HG02973 (cell line): Measurements from ENCODE around the gene PIWIL4.
"Not testable (repeated sequence)": the region's sequence is repeated elsewhere in the genome, so short reads cannot be mapped to it uniquely, and the experiment has no call there.

ENCODE experiments used
- ATAC-seq: cut with Tn5 transposase; IDR thresholded peaks from one replicate; pipeline ENCODE4 v1.9.1; 2021; ENCODE audit warnings: moderate library complexity; ENCODE audit not compliant: unreplicated experiment

PIWIL4 gene

GRCh38 chr11:94635072-94635471 is 67.9 kb downstream of the PIWIL4 start:
- ATAC-seq, result no peak

GRCh38 chr11:94636388-94636949 is 69.3 kb downstream of the PIWIL4 start:
- ATAC-seq, result no peak

- no peak for ATAC-seq
Observed at GRCh38 chr11:94638301-94638901, 71.2 kb downstream of the PIWIL4 start.

GRCh38 chr11:94638902-94639373 is 71.8 kb downstream of the PIWIL4 start:
- no peak for ATAC-seq

DNA sequence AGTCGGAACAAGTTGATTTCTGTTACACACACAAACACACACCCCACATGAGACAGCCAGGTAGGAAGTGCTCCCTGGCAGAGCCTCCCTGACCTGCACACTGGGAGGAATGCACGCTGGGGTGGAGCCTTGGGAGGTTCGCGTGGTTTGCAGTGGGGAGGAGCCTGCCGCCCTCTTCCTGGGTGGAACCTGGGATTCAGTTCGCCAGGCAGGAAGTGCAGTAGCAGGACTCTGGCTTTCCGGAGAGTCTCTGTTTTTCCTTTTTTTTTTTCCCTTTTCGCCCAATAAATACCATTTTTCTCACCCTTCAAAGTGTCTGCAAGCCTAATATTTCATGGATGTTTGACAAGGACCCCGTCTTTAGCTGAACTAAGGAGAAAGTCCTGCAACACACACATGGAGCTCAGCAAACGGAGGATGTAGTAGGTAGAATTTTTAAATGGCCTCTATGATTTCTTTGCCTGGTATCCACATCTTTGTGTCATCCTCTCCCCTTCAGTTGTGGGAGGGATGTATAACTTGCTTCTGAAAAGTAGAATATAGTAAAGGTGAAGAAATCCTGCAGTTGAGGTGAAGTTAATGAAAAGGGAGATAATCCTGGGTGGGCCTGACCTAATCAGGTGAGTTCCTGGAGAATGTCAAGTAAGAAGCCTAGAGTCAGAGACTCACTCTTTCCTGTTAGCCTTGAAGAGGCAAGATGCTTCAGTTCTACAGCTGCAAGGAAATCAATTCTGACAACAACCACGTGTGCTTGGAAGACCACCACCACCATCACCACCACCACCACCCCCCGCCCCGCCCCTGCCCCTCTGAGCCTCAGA is 72.9 kb downstream of the PIWIL4 start:
- ATAC-seq, result no peak

GRCh38 chr11:94641167-94641761 is 74.1 kb downstream of the PIWIL4 start:
- no peak for ATAC-seq

DNA sequence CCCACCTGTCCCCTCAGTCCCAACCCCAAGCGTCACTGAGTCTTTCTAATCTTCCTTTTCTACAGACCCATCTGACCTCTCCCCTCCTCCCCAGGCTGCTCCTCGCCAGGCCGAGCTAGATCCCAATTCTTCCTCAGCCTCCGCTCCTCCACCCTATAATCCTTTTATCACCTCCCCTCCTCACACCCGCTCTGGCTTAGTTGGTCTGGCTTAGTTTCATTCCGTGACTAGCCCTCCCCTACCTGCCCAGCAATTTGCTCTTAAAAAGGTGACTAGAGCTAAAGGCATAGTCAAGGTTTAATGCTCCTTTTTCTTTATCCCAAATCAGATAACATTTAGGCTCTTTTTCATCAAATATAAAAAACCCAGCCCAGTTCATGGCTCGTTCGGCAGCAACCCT is 76.0 kb downstream of the PIWIL4 start:
- ATAC-seq, result not testable (repeated sequence)

GRCh38 chr11:94647926-94648325 is 80.8 kb downstream of the PIWIL4 start:
- ATAC-seq, result no peak

- ATAC-seq, result no peak
Observed at GRCh38 chr11:94648789-94649188, 81.6 kb downstream of the PIWIL4 start.

DNA sequence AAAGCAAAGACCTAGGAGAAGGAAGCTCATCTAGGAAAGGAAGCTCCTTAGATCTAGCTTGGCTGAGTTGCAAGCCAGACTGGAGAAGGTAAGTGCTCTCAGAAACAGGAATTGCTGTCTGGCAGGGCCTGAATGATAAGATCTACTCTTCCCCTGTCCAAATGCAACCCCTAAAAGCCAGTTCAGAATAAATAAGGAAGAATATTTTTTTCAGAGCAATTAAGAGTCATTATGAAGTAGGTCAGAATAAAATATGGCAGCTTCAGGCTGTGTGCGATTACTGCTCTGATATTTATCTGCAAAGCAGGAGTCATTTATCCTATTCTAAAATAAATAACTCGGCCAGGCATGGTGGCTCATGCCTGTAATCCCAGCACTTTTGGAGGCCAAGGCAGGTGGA is 82.1 kb downstream of the PIWIL4 start:
- ATAC-seq, result no peak

- ATAC-seq, result no peak
Observed at GRCh38 chr11:94649964-94650623, 82.9 kb downstream of the PIWIL4 start.

DNA sequence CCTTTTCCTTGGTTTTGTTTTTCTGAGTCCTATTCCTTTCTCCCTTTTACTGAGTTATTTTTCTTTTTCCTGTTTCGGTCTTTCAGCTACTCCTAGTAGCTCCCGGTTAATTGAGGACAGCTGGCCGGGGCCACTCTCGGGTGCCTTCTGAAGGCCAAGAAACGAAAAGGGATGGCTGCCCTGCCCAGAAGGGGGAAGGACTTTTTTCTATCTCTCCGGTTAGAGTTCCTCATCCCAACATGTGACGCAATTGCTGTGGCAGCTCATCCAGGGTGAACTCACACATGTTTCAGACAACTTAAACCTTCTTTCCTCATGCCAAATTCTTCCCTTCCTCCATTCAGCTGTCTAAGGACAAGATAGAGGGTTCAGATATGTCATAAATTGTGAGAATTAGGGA is 83.6 kb downstream of the PIWIL4 start:
- no peak for ATAC-seq

GRCh38 chr11:94652735-94653284 is 85.6 kb downstream of the PIWIL4 start:
- ATAC-seq, result no peak

GRCh38 chr11:94653561-94653960 is 86.4 kb downstream of the PIWIL4 start:
- no peak for ATAC-seq

DNA sequence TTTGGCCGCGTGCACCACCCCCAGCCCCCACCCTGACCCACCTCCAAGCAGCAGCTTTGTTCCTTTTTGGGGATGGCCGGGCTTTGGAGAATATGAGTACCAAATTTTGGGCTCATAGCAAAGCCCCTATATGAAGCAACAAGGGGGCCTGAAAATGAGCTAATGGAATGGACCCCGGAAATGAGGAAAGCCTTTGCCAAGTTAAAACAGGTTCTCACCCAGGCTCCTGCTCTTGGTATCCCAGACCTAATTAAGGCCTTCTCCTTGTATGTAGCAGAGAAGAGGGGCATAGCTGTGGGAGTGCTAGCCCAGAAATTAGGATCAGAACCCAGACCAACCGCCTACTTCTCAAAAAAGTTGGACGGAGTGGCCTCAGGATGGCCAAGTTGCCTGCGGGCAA is 87.0 kb downstream of the PIWIL4 start:
- ATAC-seq, result no peak

DNA sequence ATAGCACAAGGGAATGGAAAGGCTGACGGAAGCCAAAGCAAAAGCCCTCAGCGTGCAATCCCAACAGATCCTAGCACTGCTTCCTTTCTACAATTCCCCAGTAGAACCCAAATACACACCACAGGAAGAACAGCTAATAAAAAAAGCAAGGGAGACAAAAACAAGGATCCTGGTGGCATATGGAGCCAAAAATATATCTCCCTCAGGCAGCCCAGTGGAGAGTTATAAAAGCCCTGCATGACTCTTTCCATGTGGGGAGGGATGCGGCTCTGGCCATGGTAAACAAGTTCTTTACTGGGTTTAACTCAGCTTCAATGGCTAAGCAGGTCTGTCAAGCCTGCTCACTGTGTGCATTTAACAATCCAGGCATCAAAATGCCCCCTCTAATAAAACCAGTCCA is 88.1 kb downstream of the PIWIL4 start:
- ATAC-seq, result no peak

- no peak for ATAC-seq
Observed at GRCh38 chr11:94655956-94656355, 88.8 kb downstream of the PIWIL4 start.

DNA sequence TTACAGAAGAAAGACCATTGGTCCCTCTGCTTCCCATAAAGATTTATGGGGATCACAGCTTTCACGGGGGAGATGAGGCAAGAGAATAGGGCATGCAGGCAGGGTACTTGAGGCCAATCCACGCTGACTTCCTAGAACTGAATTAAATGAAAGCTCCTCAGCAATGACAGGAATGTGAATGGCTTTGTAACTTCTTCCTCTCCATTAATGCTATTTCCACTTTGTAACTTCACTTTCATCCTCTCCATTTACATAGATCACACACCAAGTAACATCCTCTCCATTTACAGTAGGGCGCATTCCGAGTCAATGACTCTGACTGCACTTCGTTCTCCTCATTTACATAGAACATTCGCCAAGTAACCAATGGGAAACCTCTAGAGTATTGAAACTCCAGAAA is 89.8 kb downstream of the PIWIL4 start:
- ATAC-seq, result no peak

- ATAC-seq, result no peak
Observed at GRCh38 chr11:94657629-94658028, 90.5 kb downstream of the PIWIL4 start.

DNA sequence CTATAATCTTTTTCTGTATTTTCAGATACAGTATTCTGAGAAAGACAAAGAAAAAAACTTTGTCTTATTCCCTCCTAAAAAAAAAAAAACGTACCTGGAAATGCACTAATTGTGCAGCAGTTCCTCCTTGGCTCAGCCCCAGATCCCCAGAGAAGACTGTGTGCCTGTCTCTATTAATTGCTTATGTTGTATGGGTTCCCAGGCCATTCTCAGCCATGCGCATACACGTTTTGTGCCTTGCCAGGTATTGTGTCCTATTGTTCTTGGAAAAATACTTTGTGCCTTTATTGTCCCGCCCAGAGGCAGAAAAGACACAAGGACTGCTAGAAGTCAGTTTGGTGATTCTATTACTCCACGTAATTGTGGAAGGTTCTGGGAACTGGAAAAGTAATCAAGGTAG is 91.2 kb downstream of the PIWIL4 start:
- no peak for ATAC-seq

GRCh38 chr11:94658888-94659287 is 91.7 kb downstream of the PIWIL4 start:
- no peak for ATAC-seq
